WTC11 (cell line): ENCODE measurements around the gene SHISAL1. TPM values are rescaled to one million over a fixed set of nuclear protein-coding genes. Genes with fewer than 3 reads are reported as not detected.

Experiments used
- ATAC-seq: fragments of 200-7000 bp; cut with Tn5 transposase; 2 replicates; pipeline ENCODE4 v1.10.0; 2021; ENCODE audit warnings: mild to moderate bottlenecking, moderate library complexity
- CTCF ChIA-PET: fragments of 300-600 bp; sonication (Branson Sonifier 250); formaldehyde crosslinking; loops from one replicate; lab custom pipeline; 2021; ENCODE audit warnings: antibody characterized with exemption; lab: Charles Lee
- POLR2A ChIA-PET: fragments of 350-600 bp; sonication (Branson Sonifier 250); formaldehyde crosslinking; loops from one replicate; lab custom pipeline; 2021; ENCODE audit warnings: antibody characterized with exemption; lab: Charles Lee
- DNase-seq: peaks from one replicate; pipeline ENCODE4 v3.0.0; 2021; ENCODE audit warnings: low spot score
- H3K27ac Mint-ChIP-seq: 2 replicates; pipeline ENCODE4 v1.8.0; 2021; ENCODE audit warnings: mixed read lengths
- H3K27me3 Mint-ChIP-seq: 2 replicates; pipeline ENCODE4 v1.8.0; 2021; ENCODE audit warnings: low read depth, mild to moderate bottlenecking, moderate library complexity, mixed read lengths
- H3K36me3 Mint-ChIP-seq: 2 replicates; pipeline ENCODE4 v1.8.0; 2021; ENCODE audit warnings: mixed read lengths
- H3K4me1 Mint-ChIP-seq: 2 replicates; pipeline ENCODE4 v1.8.0; 2022; ENCODE audit warnings: mixed read lengths
- H3K4me3 Mint-ChIP-seq: 2 replicates; pipeline ENCODE4 v1.8.0; 2021; ENCODE audit warnings: mild to moderate bottlenecking, moderate library complexity, mixed read lengths
- H3K9me3 Mint-ChIP-seq: 2 replicates; pipeline ENCODE4 v1.8.0; 2021; ENCODE audit warnings: mixed read lengths
- AFF4 ChIP-seq: sonication (generic); formaldehyde crosslinking; IDR thresholded peaks from 2 replicates; pipeline ENCODE4 v1.8.1; 2023; ENCODE audit warnings: mild to moderate bottlenecking, missing genetic modification reagents, borderline replicate concordance
- CBFB ChIP-seq: sonication (generic); formaldehyde crosslinking; IDR thresholded peaks from 2 replicates; pipeline ENCODE4 v1.8.1; 2022; ENCODE audit warnings: mild to moderate bottlenecking, low read depth, missing genetic modification reagents
- CTCF ChIP-seq: fragments of 200-600 bp; IDR thresholded peaks from 2 replicates; pipeline ENCODE4 v1.8.0; 2022; ENCODE audit warnings: antibody characterized with exemption
- E2F1 ChIP-seq: sonication (generic); formaldehyde crosslinking; IDR thresholded peaks from 2 replicates; pipeline ENCODE4 v1.8.0; 2022; ENCODE audit warnings: mild to moderate bottlenecking, missing genetic modification reagents
- E2F5 ChIP-seq: sonication (generic); formaldehyde crosslinking; IDR thresholded peaks from 2 replicates; pipeline ENCODE4 v1.8.1; 2022; ENCODE audit warnings: mild to moderate bottlenecking, moderate library complexity, missing genetic modification reagents
- GABPB1 ChIP-seq: sonication (generic); formaldehyde crosslinking; IDR thresholded peaks from 2 replicates; pipeline ENCODE4 v1.8.1; 2023; ENCODE audit warnings: mild to moderate bottlenecking, missing genetic modification reagents
- GRHL2 ChIP-seq: fragments of 250-450 bp; sonication (Bioruptor Pico); IDR thresholded peaks from 2 replicates; pipeline ENCODE4 v1.8.0; 2022; ENCODE audit warnings: mild to moderate bottlenecking, moderate library complexity; ENCODE audit not compliant: insufficient replicate concordance, severe bottlenecking
- IRF2 ChIP-seq: sonication (generic); formaldehyde crosslinking; IDR thresholded peaks from 2 replicates; pipeline ENCODE4 v1.8.0; 2022; ENCODE audit warnings: low read depth, missing genetic modification reagents, borderline replicate concordance
- MLX ChIP-seq: sonication (generic); formaldehyde crosslinking; IDR thresholded peaks from 2 replicates; pipeline ENCODE4 v1.8.1; 2023; ENCODE audit warnings: mild to moderate bottlenecking, missing genetic modification reagents, moderate library complexity
- MXD4 ChIP-seq: fragments of 250-450 bp; sonication (Bioruptor Pico); IDR thresholded peaks from 2 replicates; pipeline ENCODE4 v1.8.0; 2021; ENCODE audit warnings: mild to moderate bottlenecking, moderate library complexity, borderline replicate concordance
- NR2C2 ChIP-seq: sonication (generic); formaldehyde crosslinking; IDR thresholded peaks from 2 replicates; pipeline ENCODE4 v1.8.0; 2022; ENCODE audit warnings: mild to moderate bottlenecking, missing genetic modification reagents
- NR3C1 ChIP-seq: sonication (generic); formaldehyde crosslinking; conservative IDR thresholded peaks from 2 replicates; pipeline ENCODE4 v1.8.1; 2023; ENCODE audit warnings: low read depth, mild to moderate bottlenecking, missing genetic modification reagents
- RORB ChIP-seq: fragments of 250-450 bp; sonication (Bioruptor Pico); IDR thresholded peaks from 2 replicates; pipeline ENCODE4 v1.9.0; 2021; ENCODE audit warnings: mild to moderate bottlenecking
- ZBTB21 ChIP-seq: sonication (generic); formaldehyde crosslinking; IDR thresholded peaks from 2 replicates; pipeline ENCODE4 v1.8.1; 2023; ENCODE audit warnings: mild to moderate bottlenecking, missing genetic modification reagents, borderline replicate concordance
- ZNF121 ChIP-seq: sonication (generic); formaldehyde crosslinking; IDR thresholded peaks from 2 replicates; pipeline ENCODE4 v1.8.0; 2023; ENCODE audit warnings: missing genetic modification reagents
- ZNF281 ChIP-seq: sonication (generic); formaldehyde crosslinking; IDR thresholded peaks from 2 replicates; pipeline ENCODE4 v1.8.0; 2023; ENCODE audit warnings: mild to moderate bottlenecking, missing genetic modification reagents
- total RNA-seq: library from RNA; stranded (reverse); gene quantifications from 3 replicates; pipeline ENCODE4 v1.2.3, GENCODE V29; 2021

The SHISAL1 gene
- total RNA-seq, 1 experiment from 2014 or later, result 2.7 TPM

GRCh38 chr22:44247923-44248892, 64.5 kb downstream of the SHISAL1 start:
- ChIA-PET CTCF (no interaction called here), POLR2A (no interaction called here)
- H3K36me3 Mint-ChIP-seq, result peaks cover 26% of the 10 kb centered on the region
- no peaks in the 10 kb centered on the region for H3K27me3 Mint-ChIP-seq
- ATAC-seq (no peak), DNase-seq (no peak)
- TF ChIP-seq CBFB (no peak), ZBTB21 (CRISPR knock-in tag) (no peak), ZNF281 (CRISPR knock-in tag) (no peak), NR2C2 (CRISPR knock-in tag) (no peak), IRF2 (no peak), CTCF (no peak), E2F5 (no peak), GRHL2 (CRISPR knock-in tag) (no peak), NR3C1 (no peak), GABPB1 (no peak), AFF4 (CRISPR knock-in tag) (no peak), MXD4 (no peak), RORB (CRISPR knock-in tag) (no peak), MLX (no peak), E2F1 (CRISPR knock-in tag) (no peak), ZNF121 (no peak)
- H3K4me1 Mint-ChIP-seq, result no peaks in the 10 kb centered on the region
- no peak overlapping the region for H3K27ac Mint-ChIP-seq
- H3K9me3 Mint-ChIP-seq, result peaks cover 39% of the 10 kb centered on the region
- H3K4me3 Mint-ChIP-seq, result no peak overlapping the region
